Chondrocyte (in vitro differentiated cells): ENCODE results near the gene FAM168A. TPM values are rescaled to one million over a fixed set of nuclear protein-coding genes. Genes with fewer than 3 reads are reported as not detected.
"Not testable (repeated sequence)": the region's sequence is repeated elsewhere in the genome, so short reads cannot be mapped to it uniquely, and the experiment has no call there.

Experiments
- DNase-seq: peaks from one replicate; pipeline ENCODE4 v3.0.0; 2021; ENCODE audit warnings: mixed read lengths, low spot score
- H3K27ac Mint-ChIP-seq: one replicate; pipeline ENCODE4 v1.8.0; 2021; ENCODE audit warnings: mild to moderate bottlenecking, moderate library complexity, mixed read lengths; ENCODE audit not compliant: unreplicated experiment
- H3K27me3 Mint-ChIP-seq: 2 replicates; pipeline ENCODE4 v1.8.0; 2021; ENCODE audit warnings: low read depth, mixed read lengths
- H3K36me3 Mint-ChIP-seq: 2 replicates; pipeline ENCODE4 v1.8.0; 2021; ENCODE audit warnings: low read depth, mixed read lengths
- H3K4me1 Mint-ChIP-seq: 2 replicates; pipeline ENCODE4 v1.8.0; 2021; ENCODE audit warnings: low read depth, mild to moderate bottlenecking, mixed read lengths
- H3K4me3 Mint-ChIP-seq: one replicate; pipeline ENCODE4 v1.8.0; 2021; ENCODE audit warnings: mild to moderate bottlenecking, moderate library complexity, mixed read lengths; ENCODE audit not compliant: unreplicated experiment
- H3K9me3 Mint-ChIP-seq: 2 replicates; pipeline ENCODE4 v1.8.0; 2021; ENCODE audit warnings: low read depth, mixed read lengths
- CTCF ChIP-seq: fragments of 200-600 bp; sonication (generic); IDR thresholded peaks from 2 replicates; pipeline ENCODE4 v1.5.0; 2021; ENCODE audit warnings: antibody characterized with exemption, mild to moderate bottlenecking, moderate library complexity
- total RNA-seq: library from RNA; stranded (reverse); gene quantifications from 3 replicates; pipeline ENCODE4 v1.2.1, GENCODE V29; 2021

The FAM168A gene
- total RNA-seq, 1 donor from 2014 or later: 53.7 TPM

- no peak for DNase-seq
- Mint-ChIP-seq H3K27me3 (no peaks in the 10 kb centered on the region), H3K36me3 (peaks cover 9% of the 10 kb centered on the region), H3K4me1 (peaks cover 8% of the 10 kb centered on the region), H3K27ac (no peak overlapping the region), H3K4me3 (no peak overlapping the region), H3K9me3 (peaks cover 16% of the 10 kb centered on the region)
- TF ChIP-seq CTCF: no peak
Measured at GRCh38 chr11:73477518-73477917, 120.4 kb downstream of the FAM168A start.

- Mint-ChIP-seq H3K27me3 (no peaks in the 10 kb centered on the region), H3K36me3 (peaks cover 10% of the 10 kb centered on the region), H3K9me3 (peaks cover 16% of the 10 kb centered on the region), H3K4me1 (peaks cover 9% of the 10 kb centered on the region), H3K27ac (no peak overlapping the region), H3K4me3 (no peak overlapping the region)
- TF ChIP-seq CTCF: no peak
- DNase-seq: no peak
Measured at GRCh38 chr11:73475549-73476095, 122.3 kb downstream of the FAM168A start.

- TF ChIP-seq CTCF: no peak
- H3K27me3 Mint-ChIP-seq: no peaks in the 10 kb centered on the region
- peaks cover 24% of the 10 kb centered on the region for H3K4me1 Mint-ChIP-seq
- no peak overlapping the region for H3K27ac Mint-ChIP-seq
- no peak overlapping the region for H3K4me3 Mint-ChIP-seq
- DNase-seq: no peak
- H3K36me3 Mint-ChIP-seq: peaks cover 10% of the 10 kb centered on the region
- peaks cover 14% of the 10 kb centered on the region for H3K9me3 Mint-ChIP-seq
Measured at GRCh38 chr11:73473252-73473651, 124.7 kb downstream of the FAM168A start.

GRCh38 chr11:73470036-73470612, 127.8 kb downstream of the FAM168A start:
- H3K9me3 Mint-ChIP-seq, H3K36me3 Mint-ChIP-seq, H3K27me3 Mint-ChIP-seq, H3K4me3 Mint-ChIP-seq, DNase-seq: not testable (repeated sequence)
- peaks cover 44% of the 10 kb centered on the region for H3K4me1 Mint-ChIP-seq
- H3K27ac Mint-ChIP-seq: peak overlapping the region; percentile 27

GRCh38 chr11:73469401-73469800, 128.5 kb downstream of the FAM168A start:
- Mint-ChIP-seq H3K9me3 (no peaks in the 10 kb centered on the region), H3K27ac (peak overlapping the region; percentile 27), H3K4me3 (no peak overlapping the region), H3K27me3 (no peaks in the 10 kb centered on the region), H3K36me3 (peaks cover 3% of the 10 kb centered on the region), H3K4me1 (peaks cover 50% of the 10 kb centered on the region)
- DNase-seq: no peak
- TF ChIP-seq CTCF: no peak

- H3K4me1 Mint-ChIP-seq: peaks cover 56% of the 10 kb centered on the region
- no peaks in the 10 kb centered on the region for H3K27me3 Mint-ChIP-seq
- no peak overlapping the region for H3K27ac Mint-ChIP-seq
- H3K9me3 Mint-ChIP-seq: no peaks in the 10 kb centered on the region
- no peak for TF ChIP-seq CTCF
- no peak overlapping the region for H3K4me3 Mint-ChIP-seq
- DNase-seq: no peak
- peaks cover 3% of the 10 kb centered on the region for H3K36me3 Mint-ChIP-seq
Measured at GRCh38 chr11:73468590-73469161, 129.2 kb downstream of the FAM168A start.
